Fibroblast of upper back skin (primary cell): ENCODE results near the gene CASP5.

ENCODE experiments used
- DNase-seq: peaks from one replicate; pipeline ENCODE4 v3.0.0-alpha.2; 2013

CASP5 gene

GRCh38 chr11:104965735-104966134, 57.2 kb downstream of the CASP5 start:
- no peak for DNase-seq

- DNase-seq, result no peak
Observed at GRCh38 chr11:104964247-104964646, 58.7 kb downstream of the CASP5 start.

GRCh38 chr11:104962852-104963251, 60.1 kb downstream of the CASP5 start:
- no peak for DNase-seq

GRCh38 chr11:104957280-104957679, 65.7 kb downstream of the CASP5 start:
- no peak for DNase-seq

- DNase-seq, result no peak
Observed at GRCh38 chr11:104956528-104956927, 66.4 kb downstream of the CASP5 start.

- peak; percentile 57 for DNase-seq
Observed at GRCh38 chr11:104946907-104947306, 76.1 kb downstream of the CASP5 start.
